Neural cell (in vitro differentiated cells): ENCODE data around the gene DNAAF1. TPM values are rescaled to one million over a fixed set of nuclear protein-coding genes. Genes with fewer than 3 reads are reported as not detected.
"Not testable (repeated sequence)": the region's sequence is repeated elsewhere in the genome, so short reads cannot be mapped to it uniquely, and the experiment has no call there.

Source experiments
- H2AFZ ChIP-seq: fragments of 200-600, 300-800 bp; sonication (generic), shearing (Covaris generic); 2 replicates; pipeline ENCODE4 v1.6.0; 2014; ENCODE audit warnings: low read depth, mild to moderate bottlenecking, antibody characterized with exemption, low read length, moderate library complexity
- H3F3A ChIP-seq: fragments of 200-600 bp; shearing (Covaris generic); 2 replicates; pipeline ENCODE4 v1.6.1; 2016; ENCODE audit warnings: mild to moderate bottlenecking, moderate library complexity, mixed read lengths, antibody characterized with exemption, low read length; ENCODE audit not compliant: insufficient read depth, poor library complexity, severe bottlenecking
- H3K27ac ChIP-seq: fragments of 200-600, 300-800 bp; sonication (generic), shearing (Covaris generic); 2 replicates; pipeline ENCODE4 v1.5.1; 2014; ENCODE audit warnings: mild to moderate bottlenecking, low read length, moderate library complexity
- H3K27me3 ChIP-seq: fragments of 300-800, 200-600 bp; sonication (generic), shearing (Covaris generic); 2 replicates; pipeline ENCODE4 v1.6.0; 2014; ENCODE audit warnings: mild to moderate bottlenecking, low read depth, low read length, moderate library complexity; ENCODE audit not compliant: insufficient read depth
- H3K36me3 ChIP-seq: fragments of 300-800, 200-600 bp; sonication (generic), shearing (Covaris generic); 2 replicates; pipeline ENCODE4 v1.5.1; 2014; ENCODE audit warnings: mild to moderate bottlenecking, antibody characterized with exemption, low read length, moderate library complexity; ENCODE audit not compliant: insufficient read depth
- H3K4me2 ChIP-seq: fragments of 300-800, 200-600 bp; sonication (generic), shearing (Covaris generic); 2 replicates; pipeline ENCODE4 v1.6.0; 2014; ENCODE audit warnings: mild to moderate bottlenecking, low read length
- H3K4me3 ChIP-seq: fragments of 300-800, 200-600 bp; sonication (generic), shearing (Covaris generic); 2 replicates; pipeline ENCODE4 v1.5.1; 2014; ENCODE audit warnings: mild to moderate bottlenecking, low read length, moderate library complexity
- H3K79me2 ChIP-seq: fragments of 200-600 bp; shearing (Covaris generic); replicated peaks from 2 replicates; pipeline ENCODE4 v1.6.0; 2014; ENCODE audit warnings: mild to moderate bottlenecking, low read length, moderate library complexity; ENCODE audit not compliant: insufficient read depth
- H3K9ac ChIP-seq: fragments of 300-800, 200-600 bp; sonication (generic), shearing (Covaris generic); 2 replicates; pipeline ENCODE4 v1.6.1; 2016; ENCODE audit warnings: mild to moderate bottlenecking, low read length, mixed read lengths
- H3K9me2 ChIP-seq: fragments of 200-600 bp; shearing (Covaris generic); 2 replicates; pipeline ENCODE4 v1.6.1; 2016; ENCODE audit warnings: mild to moderate bottlenecking, low read length, mixed read lengths; ENCODE audit not compliant: insufficient read depth
- H3K9me3 ChIP-seq: fragments of 200-600, 300-800 bp; sonication (generic), shearing (Covaris generic); 2 replicates; pipeline ENCODE4 v1.6.1; 2016; ENCODE audit warnings: mild to moderate bottlenecking, mixed run types, low read length, moderate library complexity, mixed read lengths
- H4K20me1 ChIP-seq: fragments of 200-600 bp; shearing (Covaris generic); 2 replicates; pipeline ENCODE4 v1.6.1; 2016; ENCODE audit warnings: mild to moderate bottlenecking, mixed run types; ENCODE audit not compliant: insufficient read depth
- EP300 ChIP-seq: fragments of 450-650 bp; conservative IDR thresholded peaks from 2 replicates; pipeline ENCODE4 v1.6.1; 2014; ENCODE audit warnings: antibody characterized with exemption, mild to moderate bottlenecking, moderate library complexity; ENCODE audit not compliant: poor library complexity, severe bottlenecking
- EZH2 ChIP-seq: fragments of 200-600, 300-800 bp; shearing (Covaris generic), sonication (generic); IDR thresholded peaks from 2 replicates; pipeline ENCODE4 v1.6.1; 2014; ENCODE audit warnings: antibody characterized with exemption, low read length, borderline replicate concordance, mild to moderate bottlenecking; ENCODE audit not compliant: insufficient read depth, poor library complexity, severe bottlenecking
- MXI1 ChIP-seq: fragments of 450-650 bp; conservative IDR thresholded peaks from 2 replicates; pipeline ENCODE4 v1.6.1; 2014; ENCODE audit warnings: antibody characterized with exemption, mild to moderate bottlenecking; ENCODE audit not compliant: poor library complexity, severe bottlenecking
- POLR2AphosphoS5 ChIP-seq: IDR thresholded peaks from 2 replicates; pipeline ENCODE4 v1.6.1; 2012
- RAD21 ChIP-seq: fragments of 450-650 bp; conservative IDR thresholded peaks from 2 replicates; pipeline ENCODE4 v1.6.1; 2014; ENCODE audit warnings: antibody characterized with exemption, mild to moderate bottlenecking, moderate library complexity
- REST ChIP-seq: IDR thresholded peaks from 2 replicates; pipeline ENCODE4 v1.6.1; 2012; ENCODE audit warnings: borderline replicate concordance
- SMC3 ChIP-seq: fragments of 450-650 bp; conservative IDR thresholded peaks from 2 replicates; pipeline ENCODE4 v1.6.1; 2014; ENCODE audit warnings: antibody characterized with exemption, mild to moderate bottlenecking, moderate library complexity; ENCODE audit not compliant: poor library complexity
- TAF1 ChIP-seq: IDR thresholded peaks from 2 replicates; pipeline ENCODE4 v1.6.1; 2012; ENCODE audit warnings: low read depth
- polyA plus RNA-seq: library from polyadenylated mRNA; depleted of rRNA; stranded (reverse); fragments of >200 nt; gene quantifications from 2 replicates; pipeline ENCODE4 v1.2.3, GENCODE V29; 2014
- TF ChIP-seq, protein P1 (sequence below): fragments of 450-650 bp; IDR thresholded peaks from 2 replicates; pipeline ENCODE4 v1.5.1; 2014; ENCODE audit warnings: antibody characterized with exemption, mild to moderate bottlenecking, moderate library complexity; ENCODE audit not compliant: poor library complexity, severe bottlenecking

DNAAF1 gene
- polyA plus RNA-seq, 1 donor from 2014 or later: 0.71 TPM

- Histone ChIP-seq H3K79me2 (peaks cover 62% of the 10 kb centered on the region), H3K4me3 (no peak overlapping the region), H4K20me1 (no peaks in the 10 kb centered on the region), H3K36me3 (no peaks in the 10 kb centered on the region), H3K9me3 (no peaks in the 10 kb centered on the region), H2AFZ (no peak overlapping the region), H3K9ac (no peak overlapping the region), H3K9me2 (no peaks in the 10 kb centered on the region), H3K4me2 (no peak overlapping the region), H3F3A (no peaks in the 10 kb centered on the region), H3K27ac (no peak overlapping the region), H3K27me3 (no peaks in the 10 kb centered on the region)
- TF ChIP-seq SMC3 (no peak), EP300 (no peak), POLR2AphosphoS5 (no peak), MXI1 (no peak), RAD21 (no peak), TAF1 (no peak), REST (no peak), EZH2 (no peak)
- TF ChIP-seq, protein P1, sequence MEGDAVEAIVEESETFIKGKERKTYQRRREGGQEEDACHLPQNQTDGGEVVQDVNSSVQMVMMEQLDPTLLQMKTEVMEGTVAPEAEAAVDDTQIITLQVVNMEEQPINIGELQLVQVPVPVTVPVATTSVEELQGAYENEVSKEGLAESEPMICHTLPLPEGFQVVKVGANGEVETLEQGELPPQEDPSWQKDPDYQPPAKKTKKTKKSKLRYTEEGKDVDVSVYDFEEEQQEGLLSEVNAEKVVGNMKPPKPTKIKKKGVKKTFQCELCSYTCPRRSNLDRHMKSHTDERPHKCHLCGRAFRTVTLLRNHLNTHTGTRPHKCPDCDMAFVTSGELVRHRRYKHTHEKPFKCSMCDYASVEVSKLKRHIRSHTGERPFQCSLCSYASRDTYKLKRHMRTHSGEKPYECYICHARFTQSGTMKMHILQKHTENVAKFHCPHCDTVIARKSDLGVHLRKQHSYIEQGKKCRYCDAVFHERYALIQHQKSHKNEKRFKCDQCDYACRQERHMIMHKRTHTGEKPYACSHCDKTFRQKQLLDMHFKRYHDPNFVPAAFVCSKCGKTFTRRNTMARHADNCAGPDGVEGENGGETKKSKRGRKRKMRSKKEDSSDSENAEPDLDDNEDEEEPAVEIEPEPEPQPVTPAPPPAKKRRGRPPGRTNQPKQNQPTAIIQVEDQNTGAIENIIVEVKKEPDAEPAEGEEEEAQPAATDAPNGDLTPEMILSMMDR: no peak
These were observed 34.6 kb upstream of the DNAAF1 start for GRCh38 chr16:84110527-84110926.

GRCh38 chr16:84111525-84111924 lies 33.6 kb upstream of the DNAAF1 start:
- Histone ChIP-seq H3K9me2 (no peaks in the 10 kb centered on the region), H4K20me1 (no peaks in the 10 kb centered on the region), H3F3A (no peaks in the 10 kb centered on the region), H2AFZ (no peak overlapping the region), H3K4me2 (no peak overlapping the region), H3K36me3 (no peaks in the 10 kb centered on the region), H3K9ac (no peak overlapping the region), H3K27ac (no peak overlapping the region), H3K79me2 (peaks cover 66% of the 10 kb centered on the region), H3K4me3 (no peak overlapping the region), H3K27me3 (no peaks in the 10 kb centered on the region), H3K9me3 (no peaks in the 10 kb centered on the region)
- TF ChIP-seq SMC3: no peak
- TF ChIP-seq REST: no peak
- no peak for TF ChIP-seq POLR2AphosphoS5
- no peak for TF ChIP-seq EZH2
- TF ChIP-seq TAF1: no peak
- TF ChIP-seq EP300: no peak
- no peak for TF ChIP-seq MXI1
- no peak for TF ChIP-seq RAD21
- TF ChIP-seq, protein P1: no peak

DNA sequence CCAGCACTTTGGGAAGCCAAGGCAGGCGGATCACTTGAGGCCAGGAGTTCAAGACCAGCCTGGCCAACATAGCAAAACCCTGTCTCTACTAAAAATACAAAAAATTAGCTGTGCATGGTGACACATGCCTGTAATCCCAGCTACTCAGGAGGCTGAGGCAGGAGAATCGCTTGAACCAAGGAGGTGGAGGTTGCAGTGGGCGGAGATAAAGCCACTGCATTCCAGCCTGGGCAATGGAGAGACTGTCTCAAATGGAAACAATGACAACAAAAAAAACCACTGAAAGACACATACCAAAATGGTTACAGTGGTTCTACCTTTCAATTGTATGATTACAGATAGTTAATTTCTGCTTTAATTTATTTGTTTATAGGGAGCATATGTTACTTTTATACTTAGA lies 33.2 kb upstream of the DNAAF1 start:
- H3K9me3 ChIP-seq, H3K9me2 ChIP-seq, H2AFZ ChIP-seq, H3K27ac ChIP-seq, H3K36me3 ChIP-seq, H3F3A ChIP-seq, H3K27me3 ChIP-seq, H3K9ac ChIP-seq, H4K20me1 ChIP-seq, H3K4me3 ChIP-seq, H3K4me2 ChIP-seq: not testable (repeated sequence)
- H3K79me2 ChIP-seq: peaks cover 63% of the 10 kb centered on the region
